Measurements from ENCODE around the gene FAT3. TPM values are rescaled to one million over a fixed set of nuclear protein-coding genes. Genes with fewer than 3 reads are reported as not detected.

Gene FAT3
- polyA plus RNA-seq, 1 donor from 2014 or later, result 54.0 TPM

DNA sequence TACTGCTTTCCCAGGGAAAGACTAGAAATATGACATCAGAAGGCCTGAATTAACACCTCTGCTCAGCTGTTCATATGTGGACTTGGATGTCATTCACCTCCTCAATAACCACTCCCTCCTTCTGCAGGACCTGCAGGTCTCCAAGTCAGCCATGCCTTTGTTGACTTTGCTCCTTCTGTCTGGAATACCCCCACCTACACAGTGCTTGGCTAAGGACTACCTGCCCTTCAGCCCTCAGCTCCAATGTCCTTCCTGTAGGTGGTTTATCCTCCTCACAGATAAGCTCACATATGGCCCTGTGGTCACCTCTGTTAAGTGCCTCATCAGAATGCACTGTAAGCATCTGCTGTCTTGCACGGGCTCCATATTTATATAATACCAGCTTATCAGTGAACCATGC, 26.4 kb upstream of the FAT3 start:
- no peak overlapping the region for H3K4me2 ChIP-seq (ENCODE audit: low read length)
- TF ChIP-seq REST (IDR thresholded peaks at IDR 0.05; ENCODE audit: borderline replicate concordance) (no peak), EP300 (conservative IDR thresholded peaks at IDR 0.05; ENCODE audit: poor library complexity, severe bottlenecking) (no peak), CTCF (IDR thresholded peaks at IDR 0.05; ENCODE audit: poor library complexity, severe bottlenecking) (no peak), POLR2AphosphoS5 (IDR thresholded peaks at IDR 0.05) (no peak), TAF1 (IDR thresholded peaks at IDR 0.05; ENCODE audit: low read depth) (no peak), EZH2 (IDR thresholded peaks at IDR 0.05; ENCODE audit: borderline replicate concordance, insufficient read depth, low read length, poor library complexity, severe bottlenecking) (no peak), MXI1 (conservative IDR thresholded peaks at IDR 0.05; ENCODE audit: poor library complexity, severe bottlenecking) (no peak), RAD21 (conservative IDR thresholded peaks at IDR 0.05) (no peak), SMC3 (conservative IDR thresholded peaks at IDR 0.05; ENCODE audit: poor library complexity) (no peak)
- no peaks in the 10 kb centered on the region for H3K9me2 ChIP-seq (ENCODE audit: insufficient read depth, low read length)
- no peak overlapping the region for H3K27ac ChIP-seq (ENCODE audit: low read length)
- H3K36me3 ChIP-seq (ENCODE audit: insufficient read depth, low read length), result no peaks in the 10 kb centered on the region
- no peaks in the 10 kb centered on the region for H4K20me1 ChIP-seq (ENCODE audit: insufficient read depth)
- no peaks in the 10 kb centered on the region for H3K79me2 ChIP-seq (replicated peaks; ENCODE audit: insufficient read depth, low read length)
- H2AFZ ChIP-seq (ENCODE audit: low read depth, low read length), result no peak overlapping the region
- no peaks in the 10 kb centered on the region for H3K9me3 ChIP-seq (ENCODE audit: low read length)
- H3K4me3 ChIP-seq (ENCODE audit: low read length), result no peak overlapping the region
- H3F3A ChIP-seq (ENCODE audit: insufficient read depth, low read length, poor library complexity, severe bottlenecking), result no peaks in the 10 kb centered on the region
- no peaks in the 10 kb centered on the region for H3K27me3 ChIP-seq (ENCODE audit: insufficient read depth, low read depth, low read length)
- H3K9ac ChIP-seq (ENCODE audit: low read length), result no peak overlapping the region

- Histone ChIP-seq H3K9ac (ENCODE audit: low read length) (no peak overlapping the region), H3K79me2 (replicated peaks; ENCODE audit: insufficient read depth, low read length) (no peaks in the 10 kb centered on the region), H3K36me3 (ENCODE audit: insufficient read depth, low read length) (no peaks in the 10 kb centered on the region), H3K27me3 (ENCODE audit: insufficient read depth, low read depth, low read length) (no peaks in the 10 kb centered on the region), H3K9me2 (ENCODE audit: insufficient read depth, low read length) (no peaks in the 10 kb centered on the region), H4K20me1 (ENCODE audit: insufficient read depth) (no peaks in the 10 kb centered on the region), H3K9me3 (ENCODE audit: low read length) (no peaks in the 10 kb centered on the region), H2AFZ (ENCODE audit: low read depth, low read length) (no peak overlapping the region), H3K4me2 (ENCODE audit: low read length) (no peak overlapping the region), H3K4me3 (ENCODE audit: low read length) (no peak overlapping the region), H3K27ac (ENCODE audit: low read length) (no peak overlapping the region), H3F3A (ENCODE audit: insufficient read depth, low read length, poor library complexity, severe bottlenecking) (no peaks in the 10 kb centered on the region)
- no peak for TF ChIP-seq REST (IDR thresholded peaks at IDR 0.05; ENCODE audit: borderline replicate concordance)
- TF ChIP-seq RAD21 (conservative IDR thresholded peaks at IDR 0.05), result no peak
- no peak for TF ChIP-seq CTCF (IDR thresholded peaks at IDR 0.05; ENCODE audit: poor library complexity, severe bottlenecking)
- TF ChIP-seq POLR2AphosphoS5 (IDR thresholded peaks at IDR 0.05), result no peak
- no peak for TF ChIP-seq TAF1 (IDR thresholded peaks at IDR 0.05; ENCODE audit: low read depth)
- TF ChIP-seq SMC3 (conservative IDR thresholded peaks at IDR 0.05; ENCODE audit: poor library complexity), result no peak
- TF ChIP-seq EP300 (conservative IDR thresholded peaks at IDR 0.05; ENCODE audit: poor library complexity, severe bottlenecking), result no peak
- TF ChIP-seq MXI1 (conservative IDR thresholded peaks at IDR 0.05; ENCODE audit: poor library complexity, severe bottlenecking), result no peak
- no peak for TF ChIP-seq EZH2 (IDR thresholded peaks at IDR 0.05; ENCODE audit: borderline replicate concordance, insufficient read depth, low read length, poor library complexity, severe bottlenecking)
Measured at GRCh38 chr11:92199991-92200390, 24.6 kb upstream of the FAT3 start.

Data from neural cell (in vitro differentiated cells).